HG03095 (cell line): ENCODE data around the gene HOXC6.
A peak's percentile ranks its signal among the peaks of the same experiment; 100 is the strongest.
"Not testable (repeated sequence)": the region's sequence is repeated elsewhere in the genome, so short reads cannot be mapped to it uniquely, and the experiment has no call there.

ENCODE experiments used
- ATAC-seq: cut with Tn5 transposase; IDR thresholded peaks from one replicate; pipeline ENCODE4 v1.9.1; 2021; ENCODE audit warnings: moderate library complexity; ENCODE audit not compliant: unreplicated experiment

The HOXC6 gene

DNA sequence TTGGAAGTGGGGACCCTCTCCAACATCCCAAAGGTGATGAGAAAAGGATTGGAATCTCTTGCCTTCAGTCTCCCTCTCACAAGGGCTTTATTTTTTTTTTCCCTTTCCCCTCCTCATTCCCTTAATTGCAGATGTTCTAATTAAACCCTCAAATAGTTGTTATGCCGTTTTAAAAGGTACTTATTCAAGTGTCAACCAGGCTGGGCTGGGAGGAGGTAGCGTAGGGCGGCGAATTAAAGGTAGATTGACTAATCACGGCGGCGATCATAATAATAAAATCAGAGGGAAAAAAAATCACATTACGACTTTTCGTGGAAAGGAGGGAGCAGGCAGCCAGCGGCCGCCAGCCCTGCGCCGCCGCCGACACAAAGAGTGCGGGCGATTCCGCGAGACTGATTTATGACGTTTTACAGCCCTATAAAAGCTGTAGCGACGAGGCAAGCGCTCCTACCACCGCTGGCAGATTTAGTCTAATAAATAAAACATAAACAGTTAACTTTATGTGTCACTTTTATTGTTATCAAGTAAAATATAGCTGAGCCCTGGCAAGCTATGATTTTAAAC is 23.7 kb downstream of the HOXC6 start:
- no peak for ATAC-seq

DNA sequence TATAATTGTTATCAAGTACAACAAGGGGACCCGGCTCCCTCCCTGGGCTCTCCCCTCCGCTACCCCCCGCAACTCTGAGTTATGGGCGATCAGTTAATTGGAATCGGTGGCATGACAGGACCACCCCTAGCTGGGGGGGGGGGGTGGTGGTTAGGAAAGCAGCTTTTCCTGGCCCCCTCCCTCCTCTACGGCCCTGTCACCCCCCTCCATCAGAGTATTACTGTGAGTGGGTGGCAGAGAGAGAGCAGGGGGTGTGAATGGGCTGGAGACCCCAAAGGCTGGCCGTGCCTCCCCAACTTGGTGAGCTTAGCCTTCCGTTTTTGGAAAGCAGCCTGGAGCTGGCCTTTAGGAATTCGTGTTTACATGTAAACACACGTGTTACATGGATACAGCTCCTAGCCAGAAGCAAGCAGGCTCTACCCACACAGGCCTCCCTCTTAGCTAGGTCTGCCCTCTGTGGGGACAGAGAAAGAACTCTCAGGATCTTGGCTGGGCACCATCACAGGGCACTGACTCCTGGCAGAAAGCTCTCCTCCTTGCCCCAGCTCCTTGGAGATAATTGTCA is 24.3 kb downstream of the HOXC6 start:
- no peak for ATAC-seq

DNA sequence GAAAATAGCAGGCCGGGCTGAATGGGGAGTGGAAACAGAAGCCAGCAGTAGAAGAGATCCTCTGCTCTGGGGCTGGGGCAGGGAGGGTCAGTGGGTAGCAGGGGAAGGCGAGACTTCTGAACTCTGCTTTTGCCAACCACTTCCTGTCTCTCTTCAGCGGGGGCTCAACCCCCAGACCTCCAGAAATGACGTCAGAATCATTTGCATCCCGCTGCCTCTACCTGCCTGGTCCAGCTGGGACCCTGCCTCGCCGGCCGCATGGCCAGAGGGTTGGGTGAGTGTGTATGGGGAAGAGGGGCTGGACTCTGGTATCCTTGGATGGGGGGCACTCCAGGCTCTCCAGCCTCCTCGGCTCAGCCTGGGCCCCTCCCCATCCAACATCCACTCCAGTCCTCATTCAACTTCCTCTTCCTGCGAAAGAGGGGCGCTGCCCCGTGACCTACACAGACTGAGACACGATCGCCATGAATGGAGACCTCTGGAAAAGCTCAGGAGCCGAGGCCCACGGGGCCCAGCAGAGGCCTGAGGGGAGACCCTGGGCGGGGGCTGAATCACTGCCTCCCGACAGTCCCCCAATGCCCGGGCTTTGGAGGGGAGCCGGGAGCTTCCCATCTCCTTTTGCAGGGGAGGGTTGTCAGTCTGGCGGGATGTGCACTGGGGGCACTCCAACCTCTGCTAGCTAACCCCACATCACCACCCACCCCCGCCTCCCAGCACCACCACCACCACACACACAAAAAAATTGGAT is 24.9 kb downstream of the HOXC6 start:
- peak; percentile 54 for ATAC-seq

DNA sequence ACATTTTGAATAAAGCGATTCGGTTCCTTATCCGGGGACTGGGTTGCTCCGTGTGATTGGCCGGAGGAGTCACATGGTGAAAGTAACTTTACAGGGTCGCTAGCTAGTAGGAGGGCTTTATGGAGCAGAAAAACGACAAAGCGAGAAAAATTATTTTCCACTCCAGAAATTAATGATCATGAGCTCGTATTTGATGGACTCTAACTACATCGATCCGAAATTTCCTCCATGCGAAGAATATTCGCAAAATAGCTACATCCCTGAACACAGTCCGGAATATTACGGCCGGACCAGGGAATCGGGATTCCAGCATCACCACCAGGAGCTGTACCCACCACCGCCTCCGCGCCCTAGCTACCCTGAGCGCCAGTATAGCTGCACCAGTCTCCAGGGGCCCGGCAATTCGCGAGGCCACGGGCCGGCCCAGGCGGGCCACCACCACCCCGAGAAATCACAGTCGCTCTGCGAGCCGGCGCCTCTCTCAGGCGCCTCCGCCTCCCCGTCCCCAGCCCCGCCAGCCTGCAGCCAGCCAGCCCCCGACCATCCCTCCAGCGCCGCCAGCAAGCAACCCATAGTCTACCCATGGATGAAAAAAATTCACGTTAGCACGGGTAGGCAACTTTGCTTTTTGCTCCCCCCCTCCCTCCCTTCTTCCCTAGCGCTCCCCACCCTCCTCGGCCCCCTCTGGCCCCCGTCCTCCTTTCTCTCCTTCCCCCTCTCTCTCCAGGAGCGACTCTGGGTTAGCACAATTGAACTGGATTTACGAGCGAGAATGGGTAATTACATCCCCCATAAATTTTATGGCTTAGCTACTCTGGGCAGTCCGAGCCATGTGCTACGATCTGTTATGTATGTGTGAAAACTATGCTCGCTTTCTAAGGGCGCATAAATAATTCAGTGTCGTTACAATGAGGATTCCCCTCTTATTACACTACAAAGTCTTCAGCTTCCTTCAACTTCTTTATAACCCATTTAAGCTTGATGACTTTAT is 25.8 kb downstream of the HOXC6 start, which contains the start of gene HOXC4:
Gene HOXC4, plus strand, starts transcription at position 85 of the 991 bp plus-strand sequence. Its CDS starts 88 bp downstream, at position 173.
- peak; percentile 59 for ATAC-seq

DNA sequence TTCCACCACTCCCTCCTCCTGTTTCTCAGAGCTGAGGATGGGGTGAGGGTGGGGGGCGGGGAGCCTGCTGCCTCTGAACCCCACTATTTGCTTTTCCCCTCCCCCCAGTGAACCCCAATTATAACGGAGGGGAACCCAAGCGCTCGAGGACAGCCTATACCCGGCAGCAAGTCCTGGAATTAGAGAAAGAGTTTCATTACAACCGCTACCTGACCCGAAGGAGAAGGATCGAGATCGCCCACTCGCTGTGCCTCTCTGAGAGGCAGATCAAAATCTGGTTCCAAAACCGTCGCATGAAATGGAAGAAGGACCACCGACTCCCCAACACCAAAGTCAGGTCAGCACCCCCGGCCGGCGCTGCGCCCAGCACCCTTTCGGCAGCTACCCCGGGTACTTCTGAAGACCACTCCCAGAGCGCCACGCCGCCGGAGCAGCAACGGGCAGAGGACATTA is 26.5 kb downstream of the HOXC6 start:
- no peak for ATAC-seq

DNA sequence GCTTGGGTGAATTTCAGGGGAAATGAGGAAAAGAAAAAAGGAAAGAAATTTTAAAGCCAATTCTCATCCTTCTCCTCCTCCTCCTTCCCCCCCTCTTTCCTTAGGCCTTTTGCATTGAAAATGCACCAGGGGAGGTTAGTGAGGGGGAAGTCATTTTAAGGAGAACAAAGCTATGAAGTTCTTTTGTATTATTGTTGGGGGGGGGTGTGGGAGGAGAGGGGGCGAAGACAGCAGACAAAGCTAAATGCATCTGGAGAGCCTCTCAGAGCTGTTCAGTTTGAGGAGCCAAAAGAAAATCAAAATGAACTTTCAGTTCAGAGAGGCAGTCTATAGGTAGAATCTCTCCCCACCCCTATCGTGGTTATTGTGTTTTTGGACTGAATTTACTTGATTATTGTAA is 27.3 kb downstream of the HOXC6 start:
- no peak for ATAC-seq

DNA sequence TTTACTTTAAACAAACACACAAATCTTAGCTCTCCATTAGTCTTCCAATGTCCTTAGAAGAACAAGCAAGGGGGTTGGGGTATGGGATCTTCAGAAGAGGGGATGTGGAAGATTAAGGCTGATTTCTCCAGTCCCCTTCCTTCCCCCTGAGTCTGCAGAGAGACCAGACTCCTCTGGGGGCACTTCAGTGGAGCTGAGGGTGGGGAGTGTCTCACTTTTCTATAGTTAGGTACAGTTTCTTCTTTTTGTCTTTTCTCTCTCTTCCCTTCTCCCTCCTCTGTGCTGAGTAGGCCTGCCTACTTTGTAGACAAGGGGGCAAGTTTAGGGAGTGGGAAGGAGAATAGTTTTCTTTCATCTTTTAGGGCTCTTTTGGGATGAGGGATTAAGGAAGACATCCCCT is 27.9 kb downstream of the HOXC6 start:
- no peak for ATAC-seq

DNA sequence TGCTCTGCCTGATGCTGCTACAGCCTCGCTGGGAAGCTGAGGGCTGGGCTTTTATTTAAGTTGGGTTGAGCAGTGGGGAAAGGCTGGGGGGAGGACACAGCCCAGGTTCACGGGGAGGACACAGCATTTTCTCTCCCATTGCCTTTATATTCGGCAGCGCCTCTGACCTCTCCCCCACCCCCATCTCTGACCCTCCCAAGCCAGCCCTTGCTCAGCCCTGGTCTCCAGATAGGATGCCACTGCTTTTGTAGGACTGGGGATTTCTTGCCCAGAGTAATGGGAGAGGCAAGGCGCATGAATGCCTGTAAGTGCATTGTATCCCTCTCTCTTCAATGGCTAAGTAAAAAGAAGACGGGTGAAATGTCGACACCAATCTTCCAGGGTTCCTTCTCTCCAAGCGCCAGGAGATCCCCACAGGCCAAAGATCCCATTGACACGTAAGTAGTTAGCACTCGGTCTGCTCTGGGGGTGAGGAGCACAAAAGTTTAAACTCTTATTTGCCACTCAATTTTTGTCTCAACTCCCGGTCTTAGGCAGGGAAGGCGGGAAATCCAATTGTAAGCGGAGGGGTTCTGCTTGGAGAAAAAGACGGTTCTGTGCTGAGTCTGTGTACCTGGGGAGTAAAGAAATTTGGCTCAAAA is 30.0 kb downstream of the HOXC6 start:
- ATAC-seq: no peak

DNA sequence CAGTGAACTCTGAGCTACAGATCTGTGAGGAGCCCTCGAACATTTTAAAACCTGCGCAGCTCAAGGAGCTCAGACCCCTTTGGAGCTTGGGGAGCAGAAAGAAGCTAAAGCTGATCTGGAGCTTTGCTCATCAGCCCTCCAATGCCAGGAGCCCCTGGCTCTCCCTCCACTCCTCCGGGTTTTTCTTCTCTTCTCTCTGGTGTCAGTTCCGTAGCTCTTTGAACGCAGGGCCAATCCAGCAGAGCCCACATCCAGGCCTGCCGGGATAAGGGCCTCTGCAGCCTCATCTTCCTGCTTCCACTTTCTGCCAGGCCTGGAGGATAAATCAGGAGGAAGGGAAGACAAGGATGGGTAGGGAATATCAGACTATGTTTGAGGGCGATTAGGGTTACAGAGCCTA is 31.4 kb downstream of the HOXC6 start:
- no peak for ATAC-seq

DNA sequence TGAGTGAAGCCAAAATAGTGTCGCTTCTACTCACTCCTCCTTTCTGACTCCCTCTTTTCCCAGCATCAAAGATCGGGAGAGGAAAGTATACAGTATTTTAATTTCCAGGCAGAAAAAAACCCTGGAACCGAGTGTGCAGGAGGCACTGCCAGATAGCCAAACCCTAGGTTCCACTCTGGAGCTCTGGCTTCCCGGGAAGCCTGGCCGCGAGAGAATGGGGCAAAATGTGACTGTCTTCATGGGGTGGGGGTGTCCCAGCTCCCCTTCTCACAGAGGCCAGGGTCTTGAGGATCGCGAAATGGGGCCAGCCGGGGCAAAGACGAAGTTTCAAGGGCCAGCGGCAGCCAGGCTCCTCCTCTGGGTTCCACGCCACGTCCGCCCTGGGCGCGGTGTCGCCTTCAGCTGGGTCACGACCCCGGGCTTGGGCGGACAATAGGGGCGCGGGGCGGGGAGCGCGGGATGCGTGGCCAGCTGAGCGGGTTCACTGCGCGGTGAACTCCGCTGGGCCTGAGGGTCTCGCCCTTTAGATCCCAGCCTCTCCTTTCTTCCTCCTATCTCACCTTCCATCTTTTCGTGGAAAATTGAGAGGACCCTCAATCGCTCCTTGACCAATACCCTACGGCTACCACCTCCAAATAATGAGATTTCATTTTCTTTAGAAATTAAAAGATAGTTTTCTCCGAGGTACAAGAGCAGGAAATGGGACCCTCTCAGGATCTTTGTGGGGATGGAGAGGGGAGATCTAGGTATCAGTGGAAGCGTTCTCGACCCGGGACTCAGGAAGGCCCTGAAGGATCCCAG is 32.1 kb downstream of the HOXC6 start:
- no peak for ATAC-seq

DNA sequence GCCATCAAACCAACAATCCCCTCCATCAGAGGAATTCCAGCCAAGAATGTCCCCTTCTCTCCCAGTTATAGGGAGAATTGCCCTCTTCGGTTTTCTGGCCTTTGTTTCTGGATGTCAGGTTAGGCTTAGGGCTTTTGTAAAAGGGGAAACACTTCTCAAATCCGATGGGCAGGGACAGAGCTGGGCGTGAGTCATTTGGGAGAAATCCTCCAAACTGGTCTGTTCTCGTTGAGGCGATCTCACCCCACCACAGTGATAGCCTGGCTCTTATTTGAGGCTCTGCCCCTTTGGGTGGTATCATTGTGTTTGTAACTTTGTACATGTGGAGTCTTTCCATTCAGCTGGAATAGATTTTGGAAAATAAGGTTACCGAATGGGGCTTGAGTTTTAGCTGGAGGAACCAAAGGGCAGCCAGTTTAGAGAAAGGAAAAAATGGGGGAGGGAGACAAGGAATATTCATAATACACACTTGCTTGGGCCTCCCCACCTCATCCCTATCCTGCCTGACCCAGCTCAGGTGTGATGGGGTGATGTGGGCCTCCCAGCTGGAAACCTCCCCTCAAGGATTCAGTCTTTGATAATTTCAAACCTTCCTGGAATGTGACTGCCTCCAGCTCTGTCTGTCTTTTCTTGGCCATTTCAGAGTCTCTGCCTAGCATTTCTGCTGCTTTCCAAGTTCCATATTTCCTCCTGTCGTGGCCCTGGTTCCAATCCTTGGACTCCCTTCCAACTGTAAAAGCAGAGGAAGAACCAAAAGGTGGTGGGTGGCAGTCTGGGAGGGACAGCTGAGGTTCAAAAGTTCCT is 32.9 kb downstream of the HOXC6 start:
- ATAC-seq: no peak

DNA sequence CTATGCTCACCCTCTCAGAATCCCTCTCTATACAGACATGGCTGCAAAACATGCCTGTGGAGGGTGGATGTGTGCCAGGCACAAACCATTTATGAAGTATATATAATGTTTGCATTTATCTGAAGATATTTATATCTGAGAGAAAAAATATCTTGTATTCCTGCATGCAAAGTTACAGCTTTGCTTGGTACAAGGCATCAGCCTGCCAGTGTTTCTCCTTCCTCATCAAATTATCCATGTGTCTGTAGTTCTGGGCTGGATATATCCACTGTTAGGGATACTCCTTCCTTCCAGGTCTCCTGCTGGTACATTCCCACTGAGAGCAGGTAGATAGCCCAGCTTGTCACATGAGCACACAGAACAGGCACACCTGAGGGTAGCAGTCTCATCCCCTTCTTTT is 37.4 kb downstream of the HOXC6 start:
- no peak for ATAC-seq

DNA sequence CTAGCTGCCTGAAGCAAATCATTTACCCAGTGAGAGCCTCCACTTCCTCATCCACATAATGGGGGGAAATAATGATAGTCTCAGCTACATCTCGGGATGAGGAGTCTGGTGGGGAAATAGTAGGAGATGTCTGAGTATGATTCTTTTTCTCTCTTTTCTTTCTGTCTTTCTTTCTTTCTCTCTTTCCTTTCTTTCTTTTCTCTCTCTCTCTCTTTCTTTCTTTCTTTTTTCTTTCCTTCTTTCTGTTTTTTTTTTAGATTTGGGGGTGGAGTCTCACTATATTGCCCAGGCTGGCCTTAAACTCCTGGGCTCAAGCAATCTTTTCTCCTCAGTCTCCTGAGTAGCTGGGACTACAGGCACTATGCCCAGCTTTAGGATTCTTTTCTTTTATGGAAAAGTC is 38.2 kb downstream of the HOXC6 start:
- no peak for ATAC-seq

DNA sequence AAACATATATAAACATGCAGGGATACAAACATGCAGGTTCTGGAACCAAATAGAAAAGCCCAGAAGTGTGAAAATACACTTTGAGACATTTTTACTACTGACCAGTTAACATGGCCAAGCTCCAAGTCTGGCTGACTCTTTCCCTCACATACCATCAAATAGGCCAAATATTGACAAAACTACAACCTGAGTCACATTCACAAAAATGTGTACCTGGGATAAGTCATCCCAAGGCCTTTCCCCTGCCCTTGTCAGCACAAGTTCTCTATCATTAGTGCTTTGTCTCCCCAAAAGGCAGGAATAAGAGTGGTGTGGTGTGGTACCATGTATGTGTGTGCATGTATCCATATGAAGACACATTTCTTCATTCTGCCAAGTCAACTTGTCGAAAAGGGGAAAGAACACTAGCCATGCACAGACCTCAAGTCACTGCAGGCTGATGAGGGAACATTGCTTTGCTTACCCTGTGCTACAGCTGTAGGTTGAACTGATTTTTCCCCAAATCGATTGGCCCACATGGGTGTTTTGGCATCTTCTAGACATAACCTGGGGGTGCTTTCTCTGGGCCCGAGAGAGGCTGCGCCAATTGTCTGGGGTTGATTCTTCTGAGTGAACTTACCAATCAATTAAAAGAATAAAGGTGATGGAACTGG is 40.3 kb downstream of the HOXC6 start:
- ATAC-seq: no peak

DNA sequence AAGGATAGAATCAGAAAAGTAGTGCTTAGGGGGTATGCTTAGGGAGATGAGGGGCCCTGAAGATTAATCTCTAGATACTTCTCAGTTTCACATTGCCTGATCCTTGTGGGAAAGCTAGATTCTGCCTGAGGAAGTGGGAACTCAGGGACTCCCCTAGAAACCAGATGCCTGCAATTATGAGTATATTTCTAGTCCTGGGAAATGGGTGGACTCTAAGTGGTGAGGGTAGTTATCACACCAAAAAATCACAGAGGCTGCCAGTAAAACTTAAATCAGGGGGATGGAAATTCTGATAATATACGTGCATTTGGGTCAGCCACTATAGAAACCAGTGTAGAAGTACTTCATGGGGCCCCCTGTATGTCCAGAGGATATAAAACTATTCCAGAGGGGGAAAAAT is 43.7 kb downstream of the HOXC6 start:
- ATAC-seq: no peak

DNA sequence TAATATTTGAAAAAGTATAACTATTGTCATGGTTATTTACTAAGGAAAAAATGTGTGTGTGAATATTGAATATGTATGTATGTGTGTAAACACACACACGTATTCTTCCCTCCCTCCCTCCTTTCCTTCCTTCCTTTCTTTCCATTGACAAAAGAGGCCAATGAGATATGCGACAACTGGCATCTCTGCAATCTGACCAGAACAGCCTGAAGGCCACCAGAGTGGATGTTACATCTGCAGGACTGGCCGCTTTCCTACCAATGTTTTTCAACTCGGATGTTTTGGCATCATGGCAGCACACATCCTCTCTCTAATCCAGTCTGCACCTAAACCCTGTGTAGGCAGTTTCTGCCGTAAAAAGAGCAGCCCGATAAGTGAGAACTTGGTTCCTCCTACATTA is 46.1 kb downstream of the HOXC6 start:
- ATAC-seq: no peak

DNA sequence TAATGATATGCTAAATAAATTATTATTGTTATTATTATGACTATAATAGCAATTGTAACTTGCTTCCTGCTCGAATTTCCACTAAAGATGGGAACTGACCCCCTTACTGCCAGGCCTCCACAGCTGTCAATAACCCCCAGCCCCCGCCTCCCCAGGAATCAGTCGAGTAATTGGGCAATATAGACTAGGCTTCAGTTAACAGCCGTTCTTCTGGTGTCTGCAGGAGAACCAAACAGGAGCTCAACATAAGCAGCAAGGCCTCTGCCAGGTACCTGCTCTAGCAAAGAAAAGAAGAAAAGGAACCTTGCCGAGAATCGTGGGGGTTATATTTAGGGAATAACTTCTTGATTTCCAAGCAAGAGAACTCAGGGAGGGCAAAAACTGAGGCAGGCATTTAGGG is 47.2 kb downstream of the HOXC6 start:
- no peak for ATAC-seq

DNA sequence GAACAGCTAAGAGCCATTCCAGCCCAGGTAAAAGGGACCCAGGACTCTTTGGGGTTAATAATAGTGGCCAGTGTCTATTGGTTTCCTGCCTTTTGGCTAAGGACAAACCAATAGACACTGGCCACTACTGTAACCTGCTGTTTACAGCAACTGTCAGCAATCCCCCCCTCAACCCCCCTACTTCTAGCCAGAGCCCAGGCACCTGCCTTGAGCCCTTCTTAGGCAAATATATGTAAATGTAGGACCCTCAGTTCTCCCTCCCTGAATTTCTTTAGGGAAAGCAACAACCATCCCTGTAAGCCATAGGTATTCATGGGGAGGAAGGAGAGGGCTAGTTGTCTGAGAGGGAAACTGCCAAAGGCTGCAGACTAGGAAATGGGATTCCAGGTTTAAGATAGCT is 47.7 kb downstream of the HOXC6 start:
- no peak for ATAC-seq

DNA sequence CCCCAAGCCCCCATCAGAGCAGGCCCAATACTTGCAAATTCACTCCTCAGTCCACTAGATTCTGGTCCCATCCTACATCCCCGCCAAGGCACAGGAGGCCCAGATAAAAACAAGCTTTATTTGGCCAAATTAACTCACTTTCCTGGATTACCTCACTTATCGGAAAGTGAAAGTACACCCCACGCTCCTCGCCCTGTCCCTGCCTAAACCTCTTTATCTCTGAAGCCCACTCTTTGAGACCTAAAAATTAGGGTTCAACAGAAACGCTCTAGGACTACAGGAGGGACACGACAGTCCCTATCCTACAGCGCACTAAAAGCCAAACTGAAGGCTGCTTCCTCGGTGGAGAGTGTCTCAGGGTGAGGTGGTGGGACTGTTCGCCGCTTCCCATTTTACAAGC is 49.6 kb downstream of the HOXC6 start:
- ATAC-seq: not testable (repeated sequence)
